WERI-Rb-1 (cell line): ENCODE results near the gene CRAT.
"Not testable (repeated sequence)": the region's sequence is repeated elsewhere in the genome, so short reads cannot be mapped to it uniquely, and the experiment has no call there.

ENCODE experiments used
- DNase-seq: peaks from one replicate; pipeline ENCODE4 v3.0.0-alpha.2; 2020
- H3K27ac ChIP-seq: fragments of 250-450 bp; sonication (Bioruptor Pico); 2 replicates; pipeline ENCODE4 v1.5.1; 2020; ENCODE audit warnings: mild to moderate bottlenecking, moderate library complexity
- H3K27me3 ChIP-seq: fragments of 250-450 bp; sonication (Bioruptor Pico); 2 replicates; pipeline ENCODE4 v1.5.1; 2021; ENCODE audit warnings: mild to moderate bottlenecking, low read depth, moderate library complexity; ENCODE audit not compliant: insufficient read depth, severe bottlenecking
- H3K36me3 ChIP-seq: fragments of 250-450 bp; sonication (Bioruptor Pico); 2 replicates; pipeline ENCODE4 v1.5.1; 2020; ENCODE audit warnings: mild to moderate bottlenecking, moderate library complexity
- H3K4me3 ChIP-seq: 2 replicates; pipeline ENCODE4 v1.5.1; 2011; ENCODE audit warnings: low read depth, mild to moderate bottlenecking, control low read depth, low read length
- H3K9me3 ChIP-seq: fragments of 250-450 bp; sonication (Bioruptor Pico); 2 replicates; pipeline ENCODE4 v1.5.1; 2021; ENCODE audit warnings: mild to moderate bottlenecking, moderate library complexity; ENCODE audit not compliant: severe bottlenecking
- TF ChIP-seq, protein P1 (sequence below): IDR thresholded peaks from 2 replicates; pipeline ENCODE4 v1.5.1; 2011; ENCODE audit warnings: low read depth, mild to moderate bottlenecking, control low read depth, inconsistent platforms, low read length

The CRAT gene

GRCh38 chr9:129128689-129129088 lies 18.1 kb upstream of the CRAT start:
- Histone ChIP-seq H3K9me3 (no peaks in the 10 kb centered on the region), H3K4me3 (no peak overlapping the region), H3K27ac (no peak overlapping the region), H3K27me3 (no peaks in the 10 kb centered on the region), H3K36me3 (peaks cover 72% of the 10 kb centered on the region)
- TF ChIP-seq, protein P1, sequence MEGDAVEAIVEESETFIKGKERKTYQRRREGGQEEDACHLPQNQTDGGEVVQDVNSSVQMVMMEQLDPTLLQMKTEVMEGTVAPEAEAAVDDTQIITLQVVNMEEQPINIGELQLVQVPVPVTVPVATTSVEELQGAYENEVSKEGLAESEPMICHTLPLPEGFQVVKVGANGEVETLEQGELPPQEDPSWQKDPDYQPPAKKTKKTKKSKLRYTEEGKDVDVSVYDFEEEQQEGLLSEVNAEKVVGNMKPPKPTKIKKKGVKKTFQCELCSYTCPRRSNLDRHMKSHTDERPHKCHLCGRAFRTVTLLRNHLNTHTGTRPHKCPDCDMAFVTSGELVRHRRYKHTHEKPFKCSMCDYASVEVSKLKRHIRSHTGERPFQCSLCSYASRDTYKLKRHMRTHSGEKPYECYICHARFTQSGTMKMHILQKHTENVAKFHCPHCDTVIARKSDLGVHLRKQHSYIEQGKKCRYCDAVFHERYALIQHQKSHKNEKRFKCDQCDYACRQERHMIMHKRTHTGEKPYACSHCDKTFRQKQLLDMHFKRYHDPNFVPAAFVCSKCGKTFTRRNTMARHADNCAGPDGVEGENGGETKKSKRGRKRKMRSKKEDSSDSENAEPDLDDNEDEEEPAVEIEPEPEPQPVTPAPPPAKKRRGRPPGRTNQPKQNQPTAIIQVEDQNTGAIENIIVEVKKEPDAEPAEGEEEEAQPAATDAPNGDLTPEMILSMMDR = no peak
- no peak for DNase-seq

- Histone ChIP-seq H3K9me3 (no peaks in the 10 kb centered on the region), H3K27ac (peak overlapping the region; percentile 83), H3K36me3 (peaks cover 70% of the 10 kb centered on the region), H3K27me3 (no peaks in the 10 kb centered on the region), H3K4me3 (no peak overlapping the region)
- DNase-seq = peak; percentile 62
- TF ChIP-seq, protein P1 = no peak
Observed at GRCh38 chr9:129126749-129127618, 16.4 kb upstream of the CRAT start.

DNA sequence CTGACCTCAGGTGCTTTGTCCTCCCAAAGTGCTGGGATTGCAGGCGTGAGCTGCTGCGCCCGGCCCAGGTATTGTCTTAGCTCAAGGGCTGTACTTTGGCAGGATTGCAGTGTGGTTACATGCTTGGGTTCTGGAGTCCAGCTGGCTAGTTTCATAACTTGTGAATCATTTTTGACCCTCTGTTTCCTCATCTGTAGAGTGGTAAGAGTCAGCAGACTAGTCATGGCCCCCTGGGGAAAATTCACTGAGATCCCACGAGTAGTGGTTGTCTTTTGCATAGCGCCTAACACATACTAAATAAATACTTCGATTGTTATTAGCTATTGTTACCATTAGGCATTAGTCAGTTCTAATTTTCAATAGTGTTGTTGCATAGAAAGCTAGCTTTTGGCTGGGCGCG lies 14.9 kb upstream of the CRAT start:
- H3K27ac ChIP-seq = no peak overlapping the region
- peaks cover 71% of the 10 kb centered on the region for H3K36me3 ChIP-seq
- no peak for DNase-seq

DNA sequence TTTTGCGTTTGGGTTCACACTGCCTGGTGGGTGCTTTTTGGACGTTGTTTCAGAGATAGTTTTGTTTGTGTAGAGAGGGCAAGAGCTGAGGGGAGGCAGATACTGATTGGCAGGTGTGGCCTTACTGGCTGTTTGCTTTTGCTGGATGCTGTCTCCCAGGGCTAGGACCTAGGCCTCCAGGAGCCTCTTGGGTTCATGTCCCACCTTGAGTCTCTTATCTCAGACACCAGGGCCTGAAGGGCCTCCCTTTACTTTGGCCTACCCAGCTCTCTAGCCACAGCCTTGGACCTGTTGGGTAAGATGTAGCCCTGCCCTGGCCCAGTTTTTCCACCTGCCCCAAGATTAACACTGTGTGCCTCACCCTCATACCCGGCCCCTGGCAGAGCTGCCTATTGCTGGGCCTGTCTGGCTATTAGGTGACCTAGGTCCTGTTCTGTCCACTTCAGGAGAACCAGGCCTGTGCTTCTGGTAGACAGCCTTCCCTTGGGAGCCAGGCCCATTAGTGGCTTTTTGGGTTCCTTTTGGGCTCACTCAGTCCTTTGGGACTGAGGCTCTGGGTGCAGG lies 14.0 kb upstream of the CRAT start:
- no peak for DNase-seq
- Histone ChIP-seq H3K9me3 (no peaks in the 10 kb centered on the region), H3K27ac (no peak overlapping the region), H3K27me3 (no peaks in the 10 kb centered on the region), H3K36me3 (peaks cover 65% of the 10 kb centered on the region), H3K4me3 (no peak overlapping the region)
- TF ChIP-seq, protein P1 = no peak

More for the DNA sequence above, 14.9 kb upstream of the CRAT start:
- no peak overlapping the region for H3K4me3 ChIP-seq
- TF ChIP-seq, protein P1 = no peak
- H3K9me3 ChIP-seq = no peaks in the 10 kb centered on the region
- H3K27me3 ChIP-seq = no peaks in the 10 kb centered on the region

DNA sequence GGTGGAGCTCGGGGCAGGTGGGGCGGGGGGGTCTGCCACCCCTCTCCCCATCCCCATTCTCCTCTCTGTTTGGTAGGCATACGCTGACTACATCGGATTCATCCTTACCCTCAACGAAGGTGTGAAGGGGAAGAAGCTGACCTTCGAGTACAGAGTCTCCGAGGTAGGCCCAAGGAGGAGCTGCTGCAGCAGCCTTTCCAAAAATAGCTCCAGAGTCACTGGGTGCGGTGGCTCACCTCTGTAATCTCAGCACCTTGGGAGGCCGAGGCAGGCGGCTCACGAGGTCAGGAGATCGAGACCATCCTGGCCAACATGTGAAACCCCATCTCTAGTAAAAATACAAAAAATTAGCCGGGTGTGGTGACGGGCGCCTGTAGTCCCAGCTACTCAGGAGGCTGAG lies 12.4 kb upstream of the CRAT start:
- not testable (repeated sequence) for H3K27ac ChIP-seq, H3K27me3 ChIP-seq, H3K9me3 ChIP-seq, DNase-seq, H3K4me3 ChIP-seq
- peaks cover 63% of the 10 kb centered on the region for H3K36me3 ChIP-seq

- H3K9me3 ChIP-seq = no peaks in the 10 kb centered on the region
- no peaks in the 10 kb centered on the region for H3K27me3 ChIP-seq
- DNase-seq = no peak
- TF ChIP-seq, protein P1 = no peak
- H3K27ac ChIP-seq = no peak overlapping the region
- H3K36me3 ChIP-seq = peaks cover 58% of the 10 kb centered on the region
- no peak overlapping the region for H3K4me3 ChIP-seq
Observed at GRCh38 chr9:129122133-129122532, 11.5 kb upstream of the CRAT start.
